GM12865 (cell line): ENCODE measurements around the gene OTOG.

ENCODE experiments used
- DNase-seq: peaks from one replicate; pipeline ENCODE4 v3.0.0; 2010; ENCODE audit warnings: low read depth
- H3K4me3 ChIP-seq: 2 replicates; pipeline ENCODE4 v1.5.1; 2011; ENCODE audit warnings: mild to moderate bottlenecking, low read depth, low read length, control low read depth
- CTCF ChIP-seq: IDR thresholded peaks from 2 replicates; pipeline ENCODE4 v1.5.1; 2011; ENCODE audit warnings: low read length, control low read depth, low read depth, inconsistent platforms; ENCODE audit not compliant: insufficient read depth; ENCODE audit errors: missing control alignments

The OTOG gene

GRCh38 chr11:17543574-17544180 lies 3.4 kb upstream of the OTOG start:
- no peak overlapping the region for H3K4me3 ChIP-seq
- TF ChIP-seq CTCF: no peak
- no peak for DNase-seq

GRCh38 chr11:17544181-17544622 lies 2.9 kb upstream of the OTOG start, which contains the start of gene USH1C:
TSS of gene USH1C (minus strand) at chr11:17544416. CDS start at chr11:17544307, 109 bp downstream.
- no peak for DNase-seq
- no peak for TF ChIP-seq CTCF
- H3K4me3 ChIP-seq: no peak within 1 kb of the TSS

GRCh38 chr11:17546240-17546639 lies 819 bp upstream of the OTOG start:
- TF ChIP-seq CTCF: no peak

GRCh38 chr11:17547932-17548331 lies 873 bp downstream of the OTOG start:
- no peak overlapping the region for H3K4me3 ChIP-seq

More at GRCh38 chr11:17546240-17546639, 819 bp upstream of the OTOG start:
- H3K4me3 ChIP-seq: no peak overlapping the region
- DNase-seq: no peak

GRCh38 chr11:17548444-17548843 lies 1.4 kb downstream of the OTOG start:
- peak; percentile 0 for TF ChIP-seq CTCF
- DNase-seq: no peak
- H3K4me3 ChIP-seq: no peak overlapping the region

More at GRCh38 chr11:17547932-17548331, 873 bp downstream of the OTOG start:
- DNase-seq: no peak
- no peak for TF ChIP-seq CTCF

GRCh38 chr11:17550450-17551346 lies 3.6 kb downstream of the OTOG start:
- TF ChIP-seq CTCF: no peak
- no peak for DNase-seq

More at GRCh38 chr11:17550450-17551346, 3.6 kb downstream of the OTOG start:
- no peak overlapping the region for H3K4me3 ChIP-seq
